HepG2 (cell line): ENCODE measurements around the gene GPLD1. TPM values are rescaled to one million over a fixed set of nuclear protein-coding genes. Genes with fewer than 3 reads are reported as not detected.
A peak's percentile ranks its signal among the peaks of the same experiment; 100 is the strongest.

Experiments used
- AHDC1 ChIP-seq: sonication (generic); formaldehyde crosslinking; IDR thresholded peaks from 2 replicates; pipeline ENCODE4 v1.5.1; 2020; ENCODE audit warnings: mild to moderate bottlenecking, missing genetic modification reagents, borderline replicate concordance
- BCL3 ChIP-seq: sonication (generic); formaldehyde crosslinking; IDR thresholded peaks from 2 replicates; pipeline ENCODE4 v1.5.1; 2020; ENCODE audit warnings: mild to moderate bottlenecking, missing genetic modification reagents, moderate library complexity
- GATAD1 ChIP-seq: IDR thresholded peaks from 2 replicates; pipeline ENCODE4 v1.6.1; 2016; ENCODE audit warnings: missing genetic modification reagents, missing compliant biosample characterization
- GTF2F1 ChIP-seq: fragments of 150-350 bp; IDR thresholded peaks from 2 replicates; pipeline ENCODE4 v1.6.1; 2014; ENCODE audit warnings: low read length
- KDM2A ChIP-seq: sonication (generic); formaldehyde crosslinking; IDR thresholded peaks from 2 replicates; pipeline ENCODE4 v1.4.0; 2020; ENCODE audit warnings: low read depth, missing genetic modification reagents, borderline replicate concordance
- MEIS2 ChIP-seq: sonication (generic); formaldehyde crosslinking; IDR thresholded peaks from 2 replicates; pipeline ENCODE4 v1.9.0; 2021; ENCODE audit warnings: mild to moderate bottlenecking, missing genetic modification reagents
- NFE2 ChIP-seq: sonication (generic); formaldehyde crosslinking; IDR thresholded peaks from 2 replicates; pipeline ENCODE4 v1.4.0; 2020; ENCODE audit warnings: missing genetic modification reagents
- PPARG ChIP-seq: conservative IDR thresholded peaks from 2 replicates; pipeline ENCODE4 v1.6.1; 2016; ENCODE audit warnings: missing biosample characterization, missing genetic modification reagents
- PTBP1 ChIP-seq: fragments of 200-400 bp; formaldehyde crosslinking; IDR thresholded peaks from 2 replicates; pipeline ENCODE4 v1.6.1; 2018; ENCODE audit warnings: low read length, low read depth; ENCODE audit not compliant: poor library complexity, severe bottlenecking
- SOX6 ChIP-seq, 2 experiments: fragments of 450-650 bp in 1 of 2; sonication (generic) in 1 of 2; formaldehyde crosslinking in 1 of 2; IDR thresholded peaks; 2 replicates each; pipeline versions ENCODE4 v1.4.0 to v1.6.1; 2017 to 2020; ENCODE audit warnings: antibody characterized with exemption in 1 of 2, mild to moderate bottlenecking in 1 of 2, missing genetic modification reagents in 1 of 2
- THAP9 ChIP-seq: sonication (generic); formaldehyde crosslinking; IDR thresholded peaks from 2 replicates; pipeline ENCODE4; 2020; ENCODE audit warnings: missing genetic modification reagents, mild to moderate bottlenecking, borderline replicate concordance
- ZKSCAN5 ChIP-seq: sonication (generic); formaldehyde crosslinking; IDR thresholded peaks from 2 replicates; pipeline ENCODE4 v1.5.1; 2020; ENCODE audit warnings: mild to moderate bottlenecking, missing genetic modification reagents
- ZNF20 ChIP-seq: sonication (generic); formaldehyde crosslinking; IDR thresholded peaks from 2 replicates; pipeline ENCODE4 v1.4.0; 2020; ENCODE audit warnings: mild to moderate bottlenecking, moderate library complexity, missing genetic modification reagents
- ZNF354B ChIP-seq: sonication (generic); formaldehyde crosslinking; IDR thresholded peaks from 2 replicates; pipeline ENCODE4 v1.8.0; 2022; ENCODE audit warnings: mild to moderate bottlenecking, missing genetic modification reagents
- ZNF468 ChIP-seq: sonication (generic); formaldehyde crosslinking; IDR thresholded peaks from 2 replicates; pipeline ENCODE4 v1.8.0; 2022; ENCODE audit warnings: mild to moderate bottlenecking, moderate library complexity, missing genetic modification reagents
- ZNF501 ChIP-seq: sonication (generic); formaldehyde crosslinking; IDR thresholded peaks from 2 replicates; pipeline ENCODE4 v1.5.1; 2020; ENCODE audit warnings: mild to moderate bottlenecking, moderate library complexity, missing genetic modification reagents
- ZNF547 ChIP-seq: sonication (generic); formaldehyde crosslinking; IDR thresholded peaks from 2 replicates; pipeline ENCODE4 v1.5.1; 2020; ENCODE audit warnings: mild to moderate bottlenecking, missing genetic modification reagents
- ZNF558 ChIP-seq: sonication (generic); formaldehyde crosslinking; IDR thresholded peaks from 2 replicates; pipeline ENCODE4 v1.9.0; 2022; ENCODE audit warnings: mild to moderate bottlenecking, missing genetic modification reagents, borderline replicate concordance
- ZNF567 ChIP-seq: sonication (generic); formaldehyde crosslinking; IDR thresholded peaks from 2 replicates; pipeline ENCODE4 v1.8.1; 2023; ENCODE audit warnings: mild to moderate bottlenecking, missing genetic modification reagents, borderline replicate concordance
- ZNF644 ChIP-seq: IDR thresholded peaks from 2 replicates; pipeline ENCODE4 v1.6.1; 2016; ENCODE audit warnings: low read depth
- ZNF747 ChIP-seq: sonication (generic); formaldehyde crosslinking; IDR thresholded peaks from 2 replicates; pipeline ENCODE4 v1.8.1; 2023; ENCODE audit warnings: missing genetic modification reagents, mild to moderate bottlenecking, borderline replicate concordance
- polyA plus RNA-seq, 8 experiments: library from polyadenylated mRNA; depleted of rRNA in 3 of 8; stranded (reverse) in 7 of 8; unstranded in 1 of 8; fragments of >200 nt; fragmentation: Illumina TruSeq in 4 of 8; extraction: Trizol in 4 of 8; gene quantifications; 2 replicates each; pipeline versions ENCODE4 v1.2.1 to v1.2.3, GENCODE V29; 2011 to 2016; ENCODE audit warnings: low read depth in 4 of 8, missing spikeins in 1 of 8, mixed read lengths in 1 of 8; ENCODE audit not compliant: insufficient read depth in 1 of 8
- total RNA-seq, 5 experiments: library from RNA; depleted of rRNA; stranded (reverse); fragments of >200 nt; fragmentation: Illumina TruSeq; extraction: Trizol; gene quantifications; 2 replicates each; pipeline ENCODE4 v1.2.3, GENCODE V29; 2016; ENCODE audit warnings: low read depth in 1 of 5

GPLD1 gene
- total and polyA plus RNA-seq, 2 of the 13 experiments (the other 11 are each of a cell fraction or from before 2014, with no cell fraction given): 6.2 to 7.6 TPM

- TF ChIP-seq AHDC1 (CRISPR knock-in tag): no peak
- peak; percentile 84 for TF ChIP-seq KDM2A (CRISPR knock-in tag)
- no peak for TF ChIP-seq ZNF567
- no peak for TF ChIP-seq ZNF547 (CRISPR knock-in tag)
- TF ChIP-seq ZNF354B (CRISPR knock-in tag): no peak
- no peak for TF ChIP-seq GATAD1 (CRISPR knock-in tag)
- TF ChIP-seq PPARG (CRISPR knock-in tag): no peak; the same call in 1 of the 2 replicates
- no peak for TF ChIP-seq ZNF468 (CRISPR knock-in tag)
- TF ChIP-seq ZNF747 (CRISPR knock-in tag): 0 out of 2 replicates have a peak, but pooled peaks have one; percentile 39
- no peak for TF ChIP-seq BCL3 (CRISPR knock-in tag)
- no peak for TF ChIP-seq PTBP1
- no peak for TF ChIP-seq ZNF558
- TF ChIP-seq ZNF501 (CRISPR knock-in tag): no peak
- TF ChIP-seq GTF2F1: no peak
- TF ChIP-seq THAP9 (CRISPR knock-in tag): no peak
- no peak for TF ChIP-seq NFE2
- no peak for TF ChIP-seq ZNF20 (CRISPR knock-in tag)
- no peak for TF ChIP-seq MEIS2 (CRISPR knock-in tag)
- no peak for TF ChIP-seq ZKSCAN5 (CRISPR knock-in tag)
- TF ChIP-seq ZNF644 (CRISPR knock-in tag): no peak
- TF ChIP-seq SOX6 (IDR thresholded peaks at IDR 0.05): no peak
- peak; percentile 38; the same call in 1 of the 2 replicates for TF ChIP-seq SOX6 (CRISPR knock-in tag; IDR thresholded peaks at IDR 0.05)
Observed at GRCh38 chr6:24520929-24521546, 31.7 kb upstream of the GPLD1 start (continued).
